HG03139 (cell line): ENCODE measurements around the gene ACP4.
"Not testable (repeated sequence)": the region's sequence is repeated elsewhere in the genome, so short reads cannot be mapped to it uniquely, and the experiment has no call there.

Source experiments
- ATAC-seq: cut with Tn5 transposase; IDR thresholded peaks from one replicate; pipeline ENCODE4 v1.9.1; 2021; ENCODE audit not compliant: unreplicated experiment

The ACP4 gene, protein sequence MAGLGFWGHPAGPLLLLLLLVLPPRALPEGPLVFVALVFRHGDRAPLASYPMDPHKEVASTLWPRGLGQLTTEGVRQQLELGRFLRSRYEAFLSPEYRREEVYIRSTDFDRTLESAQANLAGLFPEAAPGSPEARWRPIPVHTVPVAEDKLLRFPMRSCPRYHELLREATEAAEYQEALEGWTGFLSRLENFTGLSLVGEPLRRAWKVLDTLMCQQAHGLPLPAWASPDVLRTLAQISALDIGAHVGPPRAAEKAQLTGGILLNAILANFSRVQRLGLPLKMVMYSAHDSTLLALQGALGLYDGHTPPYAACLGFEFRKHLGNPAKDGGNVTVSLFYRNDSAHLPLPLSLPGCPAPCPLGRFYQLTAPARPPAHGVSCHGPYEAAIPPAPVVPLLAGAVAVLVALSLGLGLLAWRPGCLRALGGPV

DNA sequence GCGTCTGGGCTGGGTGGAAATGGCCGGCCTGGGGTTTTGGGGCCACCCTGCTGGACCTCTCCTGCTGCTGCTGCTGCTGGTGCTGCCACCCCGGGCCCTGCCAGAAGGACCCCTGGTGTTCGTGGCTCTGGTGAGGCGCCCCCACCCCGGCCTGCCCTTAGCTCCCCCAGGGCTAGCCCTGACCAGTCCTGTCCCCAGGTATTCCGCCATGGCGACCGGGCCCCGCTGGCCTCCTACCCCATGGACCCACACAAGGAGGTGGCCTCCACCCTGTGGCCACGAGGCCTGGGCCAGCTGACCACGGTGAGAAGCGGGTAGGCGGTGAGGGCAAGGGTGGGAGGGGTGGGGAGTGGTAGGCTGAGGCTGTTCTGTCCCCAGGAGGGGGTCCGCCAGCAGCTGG, at the start of gene ACP4:
ACP4 (plus strand) TSS at position 20 of the 400 bp plus-strand sequence; CDS start at position 20, 0 bp downstream.
- no peak for ATAC-seq

DNA sequence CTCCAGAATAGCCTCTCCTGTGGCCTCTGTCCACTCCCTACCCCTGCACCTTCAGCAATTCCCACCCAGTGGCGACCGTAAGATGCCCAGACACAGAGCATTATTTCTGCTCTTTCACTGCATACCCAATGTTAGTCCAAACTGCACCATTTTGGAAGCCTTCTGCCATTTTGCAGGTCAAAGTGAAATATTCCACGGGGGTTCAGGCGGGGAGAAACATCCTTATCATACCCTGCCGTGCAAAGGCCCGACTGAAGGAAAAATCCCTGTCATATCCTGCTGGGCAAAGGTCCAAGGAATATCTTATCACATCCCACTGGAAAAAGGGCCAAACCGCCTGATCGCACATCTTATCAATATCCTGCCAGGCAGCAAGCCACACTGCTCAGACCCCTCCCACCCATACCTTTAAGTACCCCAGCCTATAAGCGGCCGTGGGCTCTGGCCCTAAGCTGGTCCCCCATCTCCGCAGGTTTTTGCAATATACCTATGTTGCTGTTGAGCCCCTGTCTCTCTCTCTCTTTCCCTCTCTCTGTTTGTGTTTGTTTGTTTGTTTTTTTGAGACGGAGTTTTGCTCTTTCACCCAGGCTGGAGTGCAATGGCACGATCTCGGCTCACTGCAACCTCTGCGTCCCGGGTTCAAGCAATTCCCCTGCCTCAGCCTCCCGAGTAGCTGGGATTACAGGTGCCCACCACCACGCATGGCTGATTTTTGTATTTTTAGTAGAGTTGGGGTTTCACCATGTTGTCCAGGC, 48.9 kb upstream of the ACP4 start:
- ATAC-seq: no peak

DNA sequence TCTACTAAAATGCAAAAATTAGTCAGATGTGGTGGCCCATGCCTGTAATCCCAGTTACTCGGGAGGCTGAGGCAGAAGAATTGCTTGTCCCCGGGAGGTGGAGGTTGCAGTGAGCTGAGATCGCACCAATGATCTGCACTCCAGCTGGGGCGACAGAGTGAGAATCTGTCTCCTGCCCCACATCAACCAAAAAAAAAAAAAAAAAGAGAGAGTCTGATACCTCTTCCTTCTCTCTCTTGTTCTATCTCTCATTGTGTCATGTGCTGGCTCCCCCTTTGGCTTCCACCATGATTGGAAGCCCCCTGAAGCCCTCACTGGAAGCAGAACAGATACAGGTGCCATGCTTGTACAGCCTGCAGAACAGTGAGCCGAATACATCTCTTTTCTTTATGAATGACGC, 46.7 kb upstream of the ACP4 start:
- no peak for ATAC-seq

DNA sequence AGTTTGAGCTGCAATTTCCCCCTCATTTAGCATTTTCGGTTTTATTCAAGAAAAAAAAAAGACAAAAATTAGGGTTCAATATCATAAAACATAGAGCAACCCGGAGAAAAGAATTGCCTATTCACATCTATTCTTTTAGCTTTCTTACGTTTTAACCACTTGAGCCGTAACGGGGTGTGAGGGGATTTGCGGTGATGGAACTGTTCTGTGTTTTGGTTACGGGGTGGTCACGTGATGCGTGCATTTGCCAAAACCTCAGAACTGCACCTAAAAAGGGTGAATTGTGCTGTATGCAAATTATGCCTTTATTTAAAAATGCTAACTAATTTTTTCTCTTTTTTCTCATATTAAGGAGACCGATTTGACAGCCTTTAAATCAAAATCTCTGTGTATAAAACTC, 45.0 kb upstream of the ACP4 start:
- ATAC-seq: no peak

DNA sequence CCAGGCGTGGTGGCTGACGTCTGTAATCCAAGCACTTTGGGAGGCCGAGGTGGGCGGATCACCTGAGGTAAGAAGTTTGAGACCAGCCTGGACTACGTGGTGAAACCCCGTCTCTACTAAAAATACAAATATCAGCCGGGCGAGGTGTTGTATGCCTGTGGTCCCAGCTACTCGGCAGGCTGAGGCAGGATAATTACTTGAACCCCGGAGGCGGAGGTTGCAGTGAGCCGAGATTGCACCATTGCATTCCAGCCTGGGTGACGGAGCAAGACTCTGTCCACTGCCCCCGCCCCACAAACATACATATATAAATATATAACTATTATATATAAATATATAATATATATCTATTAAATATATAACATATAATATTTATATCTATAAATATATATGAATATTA, 43.1 kb upstream of the ACP4 start:
- ATAC-seq: not testable (repeated sequence)

DNA sequence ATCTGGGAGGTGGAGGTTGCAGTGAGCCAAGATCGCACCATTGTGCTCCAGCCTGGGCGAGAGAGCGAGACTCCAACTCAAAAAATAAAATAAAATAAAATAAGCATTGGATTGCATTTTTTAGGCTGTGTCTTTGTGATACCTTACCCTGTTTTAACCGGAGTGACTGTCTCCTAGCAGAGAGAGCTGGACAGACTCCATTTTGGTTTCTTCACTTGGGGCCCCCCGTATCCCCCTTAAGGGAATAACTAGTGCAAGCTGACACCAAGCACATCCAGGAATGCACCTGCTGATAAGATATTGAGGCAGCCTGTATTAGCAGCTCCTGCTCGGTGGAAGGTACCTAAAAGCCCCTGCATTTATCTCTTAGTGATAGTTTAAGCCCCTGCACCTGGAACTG, 40.7 kb upstream of the ACP4 start:
- ATAC-seq: no peak

DNA sequence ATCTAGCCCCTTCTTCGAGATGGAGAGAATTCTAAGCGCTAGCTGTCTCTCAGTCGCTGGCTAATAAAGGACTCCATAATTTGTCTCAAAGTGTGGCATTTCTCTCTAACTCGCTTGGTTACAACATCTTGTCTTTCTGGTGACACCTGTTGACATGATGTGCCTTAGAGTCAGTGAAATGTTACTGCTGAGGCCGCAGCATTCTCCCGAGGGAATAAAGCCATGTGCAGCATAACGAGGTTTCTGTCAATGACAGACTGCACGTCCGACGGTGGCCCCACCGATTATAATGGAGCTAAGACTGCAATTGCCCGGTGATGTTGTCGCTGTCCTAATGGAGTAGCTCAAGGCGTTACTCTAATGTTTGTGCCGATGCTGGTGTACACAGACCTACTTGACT, 40.2 kb upstream of the ACP4 start:
- ATAC-seq: no peak

DNA sequence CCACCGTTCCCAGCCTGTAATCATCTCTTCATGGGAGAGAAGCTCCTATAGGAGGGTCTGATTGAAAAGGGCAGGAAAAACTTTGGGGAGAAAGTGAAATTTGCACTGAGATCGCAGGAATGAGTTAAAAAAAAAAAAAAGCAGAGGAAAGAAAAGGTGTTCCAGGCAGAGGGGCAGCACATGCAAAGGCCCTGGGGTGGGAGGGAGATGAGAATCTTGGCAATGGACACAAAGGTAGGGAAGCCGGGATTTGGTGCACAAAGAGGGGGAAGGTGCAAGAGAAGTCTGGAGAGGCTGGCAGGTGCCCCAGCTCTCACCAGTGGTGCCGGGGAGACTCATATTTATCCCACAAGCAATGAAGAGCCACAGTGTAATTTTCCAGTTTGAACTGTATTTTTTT, 36.3 kb upstream of the ACP4 start:
- no peak for ATAC-seq

DNA sequence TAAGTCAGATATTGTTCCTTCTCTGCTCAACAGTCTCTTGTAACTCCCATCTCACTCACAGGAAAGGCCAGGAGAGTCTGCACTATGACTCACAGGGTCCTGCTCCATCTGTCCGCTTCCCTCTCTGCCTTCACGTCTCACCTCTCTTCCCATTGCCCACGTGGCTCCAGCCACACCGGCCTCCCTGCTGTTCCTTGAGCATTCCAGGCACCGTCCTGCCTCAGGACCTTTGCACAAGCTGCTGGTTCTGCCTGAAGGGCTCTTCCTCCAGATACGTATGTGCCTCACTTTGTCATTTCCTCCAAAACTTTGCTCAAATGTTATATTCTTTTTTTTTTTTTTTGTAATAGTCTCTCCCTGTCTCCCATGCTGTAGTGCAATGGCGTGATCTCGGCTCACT, 34.0 kb upstream of the ACP4 start:
- ATAC-seq: not testable (repeated sequence)

DNA sequence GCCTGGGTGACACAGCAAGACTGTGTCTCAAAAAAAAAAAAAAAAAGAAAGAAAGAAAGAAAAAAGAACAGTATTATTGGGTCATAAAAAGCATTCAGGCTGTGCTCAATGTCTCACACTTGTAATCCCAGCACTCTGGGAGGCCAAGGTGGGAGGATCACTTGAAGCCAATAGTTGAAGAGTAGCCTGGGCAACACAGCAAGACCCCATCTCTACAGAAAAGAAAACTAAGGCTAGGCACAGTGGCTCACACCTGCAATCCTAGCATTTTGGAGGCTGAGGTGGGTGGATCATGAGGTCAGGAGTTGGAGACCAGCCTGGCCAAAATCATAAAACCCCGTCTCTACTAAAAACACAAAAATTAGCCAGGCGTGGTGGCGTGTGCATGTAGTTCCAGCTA, 32.6 kb upstream of the ACP4 start:
- not testable (repeated sequence) for ATAC-seq

DNA sequence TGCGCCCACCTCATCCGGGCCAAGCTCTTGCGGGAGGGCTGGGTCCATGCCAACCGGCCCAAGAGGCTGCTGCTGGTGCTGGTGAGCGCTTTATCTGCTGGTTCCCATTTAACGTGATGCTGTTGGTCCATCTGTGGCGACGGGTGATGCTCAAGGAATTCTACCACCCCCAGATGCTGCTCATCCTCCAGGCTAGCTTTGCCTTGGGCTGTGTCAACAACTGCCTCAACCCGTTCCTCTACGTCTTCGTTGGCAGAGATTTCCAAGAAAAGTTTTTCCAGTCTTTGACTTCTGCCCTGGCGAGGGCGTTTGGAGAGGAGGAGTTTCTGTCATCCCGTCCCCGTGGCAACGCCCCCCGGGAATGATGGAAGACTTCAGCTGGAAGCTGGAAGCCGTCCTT, 31.1 kb upstream of the ACP4 start:
- ATAC-seq: not testable (repeated sequence)

DNA sequence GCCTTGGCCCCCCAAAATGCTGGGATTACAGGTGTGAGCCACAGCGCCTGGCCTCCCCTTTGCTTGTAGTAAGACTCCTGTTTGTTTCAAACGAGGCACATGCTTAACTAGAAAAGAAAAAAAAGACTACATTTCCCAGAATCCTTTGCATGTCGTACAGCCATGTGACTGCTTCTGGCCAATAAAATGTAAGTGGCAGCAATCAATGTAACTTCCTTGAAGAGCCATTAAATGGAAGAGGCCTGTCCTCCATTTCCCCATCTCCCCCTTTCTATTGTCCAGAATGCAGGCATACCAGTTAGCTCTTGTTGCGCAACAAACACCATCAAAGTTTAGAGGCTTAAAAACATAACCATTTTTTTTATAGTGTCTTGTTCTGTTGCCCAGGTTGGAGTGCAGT, 30.3 kb upstream of the ACP4 start:
- ATAC-seq: no peak

DNA sequence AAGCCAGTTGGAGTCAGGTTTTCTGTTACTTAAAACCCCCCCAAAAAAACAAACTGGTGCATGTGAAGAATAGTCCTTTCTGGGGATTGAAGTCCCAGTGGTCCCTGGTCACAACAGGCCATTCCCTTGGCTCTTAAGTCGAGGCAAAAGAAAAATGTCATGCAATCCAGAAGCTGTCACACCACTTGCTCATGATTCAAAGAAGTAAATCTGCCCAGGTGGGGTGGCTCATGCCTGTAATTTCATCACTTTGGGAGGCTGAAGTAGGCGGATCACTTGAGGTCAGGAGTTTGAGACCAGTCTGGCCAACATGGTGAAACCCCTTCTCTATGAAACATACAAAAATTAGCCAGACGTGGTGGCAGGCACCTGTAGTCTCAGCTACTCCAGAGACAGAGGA, 28.7 kb upstream of the ACP4 start:
- ATAC-seq: not testable (repeated sequence)

DNA sequence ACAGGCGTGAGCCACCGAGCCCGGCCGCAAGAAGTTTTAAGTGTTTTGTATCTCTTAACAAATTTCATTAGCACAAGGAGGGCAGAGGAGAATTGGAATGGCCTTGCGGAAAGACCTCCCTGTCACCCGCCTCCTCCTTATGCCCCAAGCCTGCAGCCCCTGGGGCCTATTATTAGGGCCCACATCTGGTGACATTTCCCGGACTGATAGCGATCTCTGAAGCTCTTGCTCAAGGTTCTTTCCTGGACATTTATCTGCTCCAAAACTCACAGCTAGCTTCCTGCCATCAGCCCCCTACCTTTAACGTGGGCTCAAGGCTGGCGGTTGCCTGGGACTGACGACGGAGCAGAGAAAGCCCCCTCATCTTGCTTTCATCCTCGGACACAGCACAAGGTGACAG, 26.7 kb upstream of the ACP4 start:
- ATAC-seq: not testable (repeated sequence)

DNA sequence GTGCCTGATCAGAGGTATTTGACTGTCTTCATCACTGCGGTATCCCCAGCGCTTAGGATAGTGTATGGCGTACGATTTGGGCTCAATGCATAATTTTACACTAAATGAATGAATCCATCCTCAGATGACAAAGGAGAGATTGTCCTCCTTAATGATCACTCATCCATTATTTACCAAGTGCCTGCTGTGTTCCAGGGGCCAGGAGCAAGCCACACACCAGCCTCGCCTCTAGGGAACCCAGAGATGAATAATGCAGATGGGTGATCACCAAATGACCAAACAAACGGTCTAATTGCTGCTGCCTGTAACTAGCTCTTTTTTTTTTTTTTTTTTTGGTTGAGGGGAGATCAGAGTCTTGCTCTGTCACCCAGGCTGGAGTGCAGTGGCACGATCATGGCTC, 25.8 kb upstream of the ACP4 start:
- ATAC-seq: no peak

DNA sequence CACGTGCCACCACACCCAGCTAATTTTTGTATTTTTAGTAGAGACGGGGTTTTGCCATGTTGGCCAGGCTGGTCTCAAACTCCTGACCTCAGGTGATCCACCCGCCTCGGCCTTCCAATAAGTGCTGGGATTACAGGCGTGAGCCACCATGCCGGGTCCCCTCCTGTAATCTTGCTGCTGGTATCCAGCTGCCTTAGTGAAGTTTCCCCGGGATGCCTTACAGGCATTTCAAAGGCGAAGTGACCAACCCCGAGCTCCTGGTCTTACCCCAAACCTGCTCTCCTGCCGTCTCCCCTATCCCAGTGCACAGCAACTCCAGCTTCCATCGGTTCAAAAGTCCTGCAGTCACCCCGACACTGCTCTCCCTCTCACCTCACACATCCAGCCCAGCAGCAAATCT, 23.5 kb upstream of the ACP4 start:
- not testable (repeated sequence) for ATAC-seq

DNA sequence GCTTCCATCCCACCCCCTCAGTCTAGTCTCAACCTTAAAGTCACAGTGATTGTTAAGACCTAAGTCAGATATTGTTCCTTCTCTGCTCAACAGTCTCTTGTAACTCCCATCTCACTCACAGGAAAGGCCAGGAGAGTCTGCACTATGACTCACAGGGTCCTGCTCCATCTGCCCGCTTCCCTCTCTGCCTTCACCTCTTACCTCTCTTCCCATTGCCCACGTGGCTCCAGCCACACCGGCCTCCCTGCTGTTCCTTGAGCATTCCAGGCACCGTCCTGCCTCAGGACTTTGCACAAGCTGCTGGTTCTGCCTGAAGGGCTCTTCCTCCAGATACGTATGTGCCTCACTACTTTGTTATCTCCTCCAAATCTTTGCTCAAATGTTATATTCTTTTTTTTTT, 23.0 kb upstream of the ACP4 start:
- ATAC-seq: not testable (repeated sequence)

DNA sequence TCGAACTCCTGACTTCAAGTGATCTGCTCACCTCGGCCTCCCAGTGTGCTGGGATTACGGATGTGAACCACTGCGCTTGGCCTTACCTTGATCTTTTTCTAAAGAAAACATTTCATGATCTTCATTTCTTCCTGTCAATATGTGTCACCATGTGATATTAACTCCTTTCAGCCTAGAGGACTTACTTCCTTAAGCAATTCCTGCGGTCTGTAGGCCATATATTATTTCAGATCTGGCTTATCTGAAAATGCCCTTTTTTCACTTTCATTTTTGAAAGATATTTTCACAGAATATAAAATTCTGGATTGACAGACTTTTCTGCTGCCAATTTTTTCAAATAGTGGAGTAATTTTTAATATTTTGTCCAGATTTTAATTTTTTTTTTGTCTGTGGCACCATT, 21.9 kb upstream of the ACP4 start:
- ATAC-seq: no peak

DNA sequence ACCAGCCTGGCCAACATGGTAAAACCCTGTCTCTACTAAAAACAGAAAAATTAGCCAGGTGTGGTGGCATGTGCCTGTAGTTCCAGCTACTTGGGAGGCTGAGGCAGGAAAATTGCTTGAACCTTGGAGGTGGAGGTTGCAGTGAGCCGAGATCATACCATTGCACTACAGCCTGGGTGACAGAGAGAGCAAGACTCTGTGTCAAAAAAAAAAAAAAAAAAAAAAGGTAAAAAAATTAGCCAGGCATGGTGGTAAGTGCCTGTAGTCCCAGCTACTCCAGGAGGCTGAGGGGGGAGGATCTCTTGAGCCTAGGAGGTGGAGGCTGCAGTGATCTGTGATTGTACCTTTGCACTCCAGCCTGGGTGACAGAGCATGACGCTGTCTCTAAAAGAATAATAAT, 20.1 kb upstream of the ACP4 start, which contains the start of gene GPR32:
GPR32 (plus strand) TSS at position 301 of the 400 bp plus-strand sequence. CDS start 137 bp downstream, outside the sequence.
- ATAC-seq: not testable (repeated sequence)

DNA sequence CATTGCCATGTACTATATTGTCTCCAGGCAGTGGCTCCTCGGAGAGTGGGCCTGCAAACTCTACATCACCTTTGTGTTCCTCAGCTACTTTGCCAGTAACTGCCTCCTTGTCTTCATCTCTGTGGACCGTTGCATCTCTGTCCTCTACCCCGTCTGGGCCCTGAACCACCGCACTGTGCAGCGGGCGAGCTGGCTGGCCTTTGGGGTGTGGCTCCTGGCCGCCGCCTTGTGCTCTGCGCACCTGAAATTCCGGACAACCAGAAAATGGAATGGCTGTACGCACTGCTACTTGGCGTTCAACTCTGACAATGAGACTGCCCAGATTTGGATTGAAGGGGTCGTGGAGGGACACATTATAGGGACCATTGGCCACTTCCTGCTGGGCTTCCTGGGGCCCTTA, 19.3 kb upstream of the ACP4 start:
- ATAC-seq: no peak

DNA sequence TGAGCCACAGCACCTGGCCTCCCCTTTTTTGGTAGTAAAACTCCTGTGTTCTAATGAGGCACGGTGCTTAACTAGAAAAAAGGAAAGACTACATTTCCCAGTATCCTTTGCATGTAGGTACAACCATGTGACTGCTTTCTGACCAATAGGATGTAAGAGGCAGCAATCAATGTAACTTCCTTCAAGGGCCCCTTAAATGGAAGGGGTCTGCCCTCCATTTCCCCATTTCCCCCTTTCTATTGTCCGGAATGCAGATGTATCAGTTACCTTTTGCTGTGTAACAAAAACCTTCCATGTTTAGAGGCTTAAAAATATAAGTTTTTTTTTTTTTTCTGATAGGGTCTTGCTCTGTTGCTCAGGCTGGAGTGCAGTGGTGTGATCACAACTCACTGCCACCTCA, 17.7 kb upstream of the ACP4 start:
- no peak for ATAC-seq

DNA sequence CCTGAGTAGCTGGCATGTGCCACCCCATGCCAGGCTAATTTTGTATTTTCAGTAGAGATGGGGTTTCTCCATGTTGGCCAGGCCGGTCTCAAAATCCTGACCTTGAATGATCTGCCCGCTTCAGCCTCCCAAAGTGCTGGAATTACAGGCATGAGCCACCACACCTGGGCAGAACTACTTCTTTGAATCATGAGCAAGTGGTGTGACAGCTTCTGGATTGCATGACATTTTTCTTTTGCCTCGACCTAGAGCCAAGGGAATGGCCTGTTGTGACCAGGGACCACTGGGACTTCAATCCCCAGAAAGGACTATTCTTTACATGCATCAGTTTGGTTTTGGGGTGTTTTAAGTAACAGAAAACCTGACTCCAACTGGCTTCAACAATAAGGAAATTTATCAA, 17.3 kb upstream of the ACP4 start:
- not testable (repeated sequence) for ATAC-seq
